H1 (cell line): Measurements from ENCODE around the gene INO80. TPM values are rescaled to one million over a fixed set of nuclear protein-coding genes. Genes with fewer than 3 reads are reported as not detected.

Experiments
- CTCF ChIA-PET: fragments of 300-600 bp; sonication (Branson Sonifier 250); formaldehyde crosslinking; loops from one replicate; lab custom pipeline; 2021; ENCODE audit not compliant: partially characterized antibody; lab: Charles Lee
- POLR2A ChIA-PET: fragments of 300-600 bp; sonication (Branson Sonifier 250); formaldehyde crosslinking; loops from one replicate; lab custom pipeline; 2021; ENCODE audit warnings: inconsistent platforms; ENCODE audit not compliant: partially characterized antibody; lab: Charles Lee
- DNase-seq, 2 experiments: peaks; one replicate each; pipeline versions ENCODE4 v3.0.0 to v3.0.0-alpha.2; 2010 to 2022; ENCODE audit warnings: low spot score in 2 of 2, low read depth in 1 of 2, mixed read lengths in 1 of 2
- FAIRE-seq: peaks from 2 replicates; lab custom pipeline; 2011; peaks lifted over from hg19 to GRCh38; lab: Jason Lieb, UNC
- H2AFZ ChIP-seq: 2 replicates; pipeline ENCODE4 v1.8.1; 2012; ENCODE audit warnings: low read length, inconsistent platforms
- H2AK5ac ChIP-seq: 2 replicates; pipeline ENCODE4 v1.6.1; 2013; ENCODE audit warnings: low read depth, low read length
- H2BK120ac ChIP-seq: replicated peaks from 2 replicates; pipeline ENCODE3; 2013; ENCODE audit warnings: low read depth, low read length, inconsistent platforms
- H2BK12ac ChIP-seq: 2 replicates; pipeline ENCODE4 v1.6.1; 2013; ENCODE audit warnings: low read depth, low read length
- H2BK15ac ChIP-seq: 2 replicates; pipeline ENCODE4 v1.6.1; 2013; ENCODE audit warnings: low read length
- H2BK20ac ChIP-seq: 2 replicates; pipeline ENCODE4 v1.6.1; 2013; ENCODE audit warnings: low read length
- H2BK5ac ChIP-seq: 2 replicates; pipeline ENCODE4 v1.6.1; 2013; ENCODE audit warnings: low read depth, low read length
- H3K14ac ChIP-seq: 2 replicates; pipeline ENCODE4 v1.6.1; 2013; ENCODE audit warnings: inconsistent platforms; ENCODE audit not compliant: insufficient read length
- H3K18ac ChIP-seq: 2 replicates; pipeline ENCODE4 v1.6.1; 2013; ENCODE audit warnings: low read length; ENCODE audit errors: extremely low read depth
- H3K23ac ChIP-seq: 2 replicates; pipeline ENCODE4 v1.6.1; 2013; ENCODE audit warnings: inconsistent platforms; ENCODE audit not compliant: insufficient read length
- H3K23me2 ChIP-seq: 2 replicates; pipeline ENCODE4 v1.6.1; 2013; ENCODE audit warnings: low read depth, low read length
- H3K27ac ChIP-seq: 2 replicates; pipeline ENCODE4 v1.6.1; 2011; ENCODE audit warnings: low read depth, low read length, inconsistent platforms
- H3K27me3 ChIP-seq, 4 experiments: replicated peaks in 1 of 4; 1 replicate in 1 of 4; 2 replicates in 3 of 4; pipeline versions ENCODE4 v1.6.1 to v1.8.1; 2011 to 2013; ENCODE audit warnings: low read length in 3 of 4, mild to moderate bottlenecking in 3 of 4, inconsistent platforms in 2 of 4, mixed read lengths in 2 of 4, moderate library complexity in 1 of 4; ENCODE audit not compliant: control insufficient read depth in 3 of 4, insufficient read depth in 3 of 4; ENCODE audit errors: extremely low read depth in 1 of 4
- H3K36me3 ChIP-seq, 4 experiments: 2 replicates each; pipeline versions ENCODE4 v1.6.1 to v1.8.1; 2011 to 2013; ENCODE audit warnings: mild to moderate bottlenecking in 4 of 4, low read length in 3 of 4, moderate library complexity in 2 of 4, control low read depth in 1 of 4, inconsistent platforms in 1 of 4; ENCODE audit not compliant: insufficient read depth in 4 of 4, control insufficient read depth in 2 of 4
- H3K4ac ChIP-seq: replicated peaks from 2 replicates; pipeline ENCODE3; 2013; ENCODE audit warnings: low read length, low read depth, mixed read lengths, inconsistent platforms; ENCODE audit not compliant: insufficient read length
- H3K4me1 ChIP-seq, 4 experiments: replicated peaks in 1 of 4; 1 replicate in 1 of 4; 2 replicates in 3 of 4; pipeline versions ENCODE4 v1.6.1 to v1.8.1; 2011 to 2013; ENCODE audit warnings: low read length in 3 of 4, inconsistent platforms in 2 of 4, mixed read lengths in 1 of 4; ENCODE audit not compliant: insufficient read depth in 4 of 4, control insufficient read depth in 3 of 4
- H3K4me2 ChIP-seq, 2 experiments: 2 replicates each; pipeline versions ENCODE4 v1.6.1 to v1.8.1; 2011 to 2013; ENCODE audit warnings: low read depth in 2 of 2, low read length in 2 of 2, control low read depth in 1 of 2, inconsistent platforms in 1 of 2, mild to moderate bottlenecking in 1 of 2; ENCODE audit not compliant: insufficient read depth in 1 of 2
- H3K4me3 ChIP-seq, 4 experiments: fragments of 200-600, 300-600 bp in 1 of 4; sonication (generic), shearing (Covaris generic), sonication (Bioruptor Twin) in 1 of 4; 2 replicates each; pipeline versions ENCODE4 v1.5.1 to v1.8.1; 2011 to 2016; ENCODE audit warnings: low read length in 4 of 4, low read depth in 3 of 4, control low read depth in 2 of 4, inconsistent platforms in 2 of 4, mild to moderate bottlenecking in 2 of 4, mixed read lengths in 1 of 4, moderate library complexity in 1 of 4; ENCODE audit not compliant: insufficient read depth in 2 of 4; ENCODE audit errors: extremely low read depth in 1 of 4
- H3K56ac ChIP-seq: replicated peaks from 2 replicates; pipeline ENCODE3; 2013; ENCODE audit warnings: low read depth, mild to moderate bottlenecking, mixed read lengths, low read length, inconsistent platforms; ENCODE audit not compliant: insufficient read length
- H3K79me1 ChIP-seq: 2 replicates; pipeline ENCODE4 v1.6.1; 2013; ENCODE audit warnings: low read depth, low read length, control low read depth
- H3K79me2 ChIP-seq, 2 experiments: 2 replicates each; pipeline versions ENCODE4 v1.6.1 to v1.8.1; 2012 to 2013; ENCODE audit warnings: low read length in 2 of 2, mild to moderate bottlenecking in 2 of 2, inconsistent platforms in 1 of 2; ENCODE audit not compliant: insufficient read depth in 2 of 2, control insufficient read depth in 1 of 2
- H3K9ac ChIP-seq, 4 experiments: replicated peaks in 1 of 4; 1 replicate in 1 of 4; 2 replicates in 3 of 4; pipeline versions ENCODE4 v1.6.1 to v1.8.1; 2011 to 2013; ENCODE audit warnings: low read depth in 3 of 4, low read length in 3 of 4, control low read depth in 2 of 4, mild to moderate bottlenecking in 2 of 4, moderate library complexity in 2 of 4, inconsistent platforms in 1 of 4; ENCODE audit errors: extremely low read depth in 1 of 4
- H3K9me3 ChIP-seq, 2 experiments: 2 replicates each; pipeline versions ENCODE4 v1.6.1 to v1.8.1; 2012 to 2013; ENCODE audit warnings: mild to moderate bottlenecking in 2 of 2, moderate library complexity in 2 of 2, control low read depth in 1 of 2, inconsistent platforms in 1 of 2, low read depth in 1 of 2, low read length in 1 of 2, mixed read lengths in 1 of 2; ENCODE audit not compliant: insufficient read depth in 2 of 2
- H4K20me1 ChIP-seq, 2 experiments: replicated peaks in 1 of 2; 2 replicates each; pipeline versions ENCODE3 to v1.8.1; 2011 to 2013; ENCODE audit warnings: inconsistent platforms in 2 of 2, low read length in 2 of 2, mild to moderate bottlenecking in 1 of 2; ENCODE audit not compliant: insufficient read depth in 2 of 2, control insufficient read depth in 1 of 2
- H4K5ac ChIP-seq: 2 replicates; pipeline ENCODE4 v1.6.1; 2013; ENCODE audit warnings: low read length, low read depth, mixed read lengths, inconsistent platforms; ENCODE audit not compliant: insufficient read length
- H4K8ac ChIP-seq: 2 replicates; pipeline ENCODE4 v1.8.0; 2013; ENCODE audit warnings: mild to moderate bottlenecking, moderate library complexity, low read length, inconsistent platforms; ENCODE audit not compliant: insufficient read depth; ENCODE audit errors: extremely low read depth
- H4K91ac ChIP-seq: replicated peaks from 2 replicates; pipeline ENCODE3; 2013; ENCODE audit warnings: low read length, mixed read lengths, inconsistent platforms; ENCODE audit not compliant: insufficient read length
- CBX5 ChIP-seq: fragments of 300-800, 300-1000 bp; sonication (generic); IDR thresholded peaks from 2 replicates; pipeline ENCODE4 v1.7.1; 2016; ENCODE audit warnings: antibody characterized with exemption, low read length, low read depth
- CTCF ChIP-seq, 3 experiments: IDR thresholded peaks; 1 replicate in 2 of 3; 2 replicates in 1 of 3; pipeline versions ENCODE4 v1.5.1 to v1.6.1; 2011; ENCODE audit warnings: low read length in 3 of 3, mild to moderate bottlenecking in 3 of 3, inconsistent platforms in 2 of 3, low read depth in 1 of 3, moderate library complexity in 1 of 3; ENCODE audit not compliant: insufficient read depth in 1 of 3; ENCODE audit errors: control extremely low read depth in 1 of 3
- EP300 ChIP-seq, 2 experiments: IDR thresholded peaks; 1 replicate in 1 of 2; 2 replicates in 1 of 2; pipeline ENCODE4 v1.6.1; 2011 to 2012; ENCODE audit warnings: low read depth in 2 of 2, low read length in 2 of 2, mild to moderate bottlenecking in 2 of 2, borderline replicate concordance in 1 of 2, inconsistent platforms in 1 of 2, moderate library complexity in 1 of 2
- GTF2F1 ChIP-seq: IDR thresholded peaks from 2 replicates; pipeline ENCODE4 v1.6.1; 2012; ENCODE audit warnings: low read depth, low read length, improper control_type of control experiment, borderline replicate concordance
- POLR2A ChIP-seq, 2 experiments: IDR thresholded peaks; 1 replicate in 1 of 2; 2 replicates in 1 of 2; pipeline ENCODE4 v1.6.1; 2011; ENCODE audit warnings: low read depth in 2 of 2, low read length in 2 of 2, mild to moderate bottlenecking in 2 of 2; ENCODE audit errors: control extremely low read depth in 1 of 2
- RXRA ChIP-seq: IDR thresholded peaks from 2 replicates; pipeline ENCODE4 v1.6.1; 2011; ENCODE audit warnings: low read depth, mild to moderate bottlenecking, low read length, moderate library complexity; ENCODE audit not compliant: insufficient read depth
- SAP30 ChIP-seq: fragments of 300-600 bp; sonication (generic); IDR thresholded peaks from 2 replicates; pipeline ENCODE4 v1.7.1; 2012; ENCODE audit warnings: low read length, moderate library complexity, mild to moderate bottlenecking, inconsistent platforms; ENCODE audit not compliant: insufficient read depth, insufficient replicate concordance
- polyA plus RNA-seq, 7 experiments: library from polyadenylated mRNA; depleted of rRNA in 3 of 7; stranded (reverse) in 5 of 7; unstranded in 2 of 7; fragments of >200 nt in 5 of 7; fragments of 200-250 nt in 2 of 7; gene quantifications; 1 replicate in 5 of 7; 2 replicates in 1 of 7; 4 replicates in 1 of 7; pipeline versions ENCODE4 v1.2.1 to v1.2.3, GENCODE V29; 2011 to 2013; ENCODE audit warnings: missing spikeins in 2 of 7, mixed read lengths in 2 of 7
- total RNA-seq: library from RNA; stranded (reverse); fragmentation: NEBNext Ultra II Directional; extraction: Animal tissue kit (Norgen Biotek cat#: 25700); gene quantifications from 2 replicates; pipeline ENCODE4 v1.2.1, GENCODE V29; 2021

Gene INO80
- total and polyA plus RNA-seq, 2 of the 8 experiments (the other 6 are each of a cell fraction or from before 2014, with no cell fraction given) = 4.3 to 24.5 TPM

GRCh38 chr15:41039121-41039520, 77.0 kb downstream of the INO80 start:
- Histone ChIP-seq H3K27me3 (no peaks in the 10 kb centered on the region), H3K4ac (no peak overlapping the region), H3K27ac (no peak overlapping the region), H3K9me3 (no peaks in the 10 kb centered on the region; a peak in 1 of 4 replicates), H3K79me2 (no peaks in the 10 kb centered on the region; a peak in 1 of 4 replicates), H4K8ac (no peak overlapping the region), H4K20me1 (peaks cover 0 to 2% of the 10 kb centered on the region in 2 experiments), H2BK120ac (no peak overlapping the region), H3K4me2 (no peak overlapping the region), H2BK20ac (no peak overlapping the region), H3K9ac (no peak overlapping the region), H4K5ac (no peak overlapping the region), H3K56ac (no peak overlapping the region), H3K14ac (no peak overlapping the region), H3K36me3 (peaks cover 0 to 45% (median 14%) of the 10 kb centered on the region in 4 experiments; a peak in 6 of 8 replicates), H2AK5ac (no peak overlapping the region), H2BK15ac (no peak overlapping the region), H3K18ac (no peak overlapping the region), H3K23me2 (no peaks in the 10 kb centered on the region), H2AFZ (no peak overlapping the region), H3K23ac (no peak overlapping the region), H2BK5ac (no peak overlapping the region), H3K4me3 (no peak overlapping the region), H2BK12ac (no peak overlapping the region), H4K91ac (no peak overlapping the region), H3K4me1 (no peaks in the 10 kb centered on the region), H3K79me1 (no peaks in the 10 kb centered on the region; the same call in 1 of the 2 replicates)
- TF ChIP-seq CBX5 = no peak
- no peak for TF ChIP-seq GTF2F1
- no peak for TF ChIP-seq POLR2A (IDR thresholded peaks at IDR 0.05; ENCODE audit: control extremely low read depth in 1 of 2, low read depth in 2 of 2, low read length in 2 of 2)
- no peak for TF ChIP-seq EP300 (IDR thresholded peaks at IDR 0.05; ENCODE audit: borderline replicate concordance in 1 of 2, low read depth in 2 of 2, low read length in 2 of 2)
- TF ChIP-seq SAP30 = no peak
- TF ChIP-seq CTCF (IDR thresholded peaks at IDR 0.05; ENCODE audit: control extremely low read depth in 1 of 3, insufficient read depth in 1 of 3, low read depth in 1 of 3, low read length in 3 of 3) = no peak
- no peak for TF ChIP-seq RXRA
- no peak for FAIRE-seq
- CTCF ChIA-PET = interaction anchor here (1.0 kb wide), 1 partner anchor 16 kb away, joined by 3 read pairs; no protein-coding TSS in a partner anchor
- POLR2A ChIA-PET = no interaction called here
- no peak for DNase-seq
